Erythroblast (primary cell): ENCODE measurements around the gene KLC1.

Experiments
- GATA1 ChIP-seq: IDR thresholded peaks from 2 replicates; pipeline ENCODE4 v1.6.1; 2011; ENCODE audit warnings: low read depth, mild to moderate bottlenecking, control low read depth, low read length, moderate library complexity
- POLR2A ChIP-seq: IDR thresholded peaks from 2 replicates; pipeline ENCODE4 v1.6.1; 2011; ENCODE audit warnings: mild to moderate bottlenecking, low read length

GRCh38 chr14:103613517-103613916, 15.5 kb upstream of the KLC1 start:
- TF ChIP-seq POLR2A: no peak
- TF ChIP-seq GATA1: no peak
